ENCODE measurements around the gene HLCS. TPM values are rescaled to one million over a fixed set of nuclear protein-coding genes. Genes with fewer than 3 reads are reported as not detected.

Gene HLCS
- total RNA-seq, 8 experiments from 2014 or later, result 8.7 to 19.0 (median 18.1) TPM

- 64 to 96% (median 86%) methylated on average over 4 to 13 of the region's 18 CpGs; no CpG with 5 or more reads in 4 of the 10 experiments for WGBS, 10 experiments
- peaks cover 4 to 8% of the 10 kb centered on the region in 2 donors for H3K4me1 ChIP-seq (replicated peaks in 1 of 2)
- in situ Hi-C loops (cut with MboI; ENCODE audit: low pct_unique_long_range_greater_than_20kb in 2 of 9, low sequenced_read_pairs in 9 of 9, unreplicated experiment in 9 of 9), result loop anchor here in 4 of 9 experiments (25.0 kb wide), 4 partner anchors 102 to 427 kb away; partner anchors contain the start of gene CLDN14 (in 1 of the 4)
- ATAC-seq (replicated peaks in 6 of 8), result no peak
- H3K27ac ChIP-seq, result no peak overlapping the region
- no peak overlapping the region for H3K4me3 ChIP-seq
Observed at GRCh38 chr21:36914244-36915013, 52.0 kb downstream of the HLCS start.

GRCh38 chr21:36913247-36914169 lies 53.0 kb downstream of the HLCS start:
- WGBS, 10 experiments, result 83 to 100% (median 99%) methylated on average over 1 to 5 of the region's 8 CpGs; no CpG with 5 or more reads in 4 of the 10 experiments
- no peak for ATAC-seq (replicated peaks in 6 of 8)
- in situ Hi-C loops (cut with MboI; ENCODE audit: low pct_unique_long_range_greater_than_20kb in 2 of 9, low sequenced_read_pairs in 9 of 9, unreplicated experiment in 9 of 9), result loop anchor here in 4 of 9 experiments (25.0 kb wide), 4 partner anchors 101 to 426 kb away; partner anchors contain the start of gene CLDN14 (in 1 of the 4)
- Histone ChIP-seq H3K4me1 (replicated peaks in 1 of 2) (peaks cover 4 to 6% of the 10 kb centered on the region in 2 donors), H3K27ac (no peak overlapping the region), H3K4me3 (no peak overlapping the region)

GRCh38 chr21:36910581-36911307 lies 55.7 kb downstream of the HLCS start:
- in situ Hi-C loops (cut with MboI; ENCODE audit: low pct_unique_long_range_greater_than_20kb in 2 of 9, low sequenced_read_pairs in 9 of 9, unreplicated experiment in 9 of 9), result loop anchor here in 4 of 9 experiments (25.0 kb wide), 4 partner anchors 98 to 423 kb away; partner anchors contain the start of gene CLDN14 (in 1 of the 4)
- no peaks in the 10 kb centered on the region for H3K4me1 ChIP-seq (replicated peaks in 1 of 2)
- WGBS, 10 experiments, result 76 to 100% (median 95%) methylated on average over 1 to 11 of the region's 17 CpGs; no CpG with 5 or more reads in 3 of the 10 experiments
- no peak overlapping the region for H3K4me3 ChIP-seq
- no peak for ATAC-seq (replicated peaks in 6 of 8)
- no peak overlapping the region for H3K27ac ChIP-seq

GRCh38 chr21:36909901-36910561 lies 56.4 kb downstream of the HLCS start:
- in situ Hi-C loops (cut with MboI; ENCODE audit: low pct_unique_long_range_greater_than_20kb in 2 of 9, low sequenced_read_pairs in 9 of 9, unreplicated experiment in 9 of 9), result loop anchor here in 4 of 9 experiments (25.0 kb wide), 4 partner anchors 98 to 423 kb away; partner anchors contain the start of gene CLDN14 (in 1 of the 4)
- Histone ChIP-seq H3K4me3 (no peak overlapping the region), H3K4me1 (replicated peaks in 1 of 2) (no peaks in the 10 kb centered on the region), H3K27ac (no peak overlapping the region)
- WGBS, 10 experiments, result 7 to 100% (median 94%) methylated on average over 1 to 11 of the region's 16 CpGs; no CpG with 5 or more reads in 1 of the 10 experiments
- ATAC-seq (replicated peaks in 6 of 8), result peak in 5 of 8 experiments; percentile 29 to 98 (median 87)

GRCh38 chr21:36909423-36909822 lies 57.0 kb downstream of the HLCS start:
- Histone ChIP-seq H3K27ac (no peak overlapping the region), H3K4me3 (no peak overlapping the region), H3K4me1 (replicated peaks in 1 of 2) (no peaks in the 10 kb centered on the region)
- 70 to 100% (median 83%) methylated on average over 1 to 4 of the region's 5 CpGs; no CpG with 5 or more reads in 2 of the 10 experiments for WGBS, 10 experiments
- in situ Hi-C loops (cut with MboI; ENCODE audit: low pct_unique_long_range_greater_than_20kb in 2 of 9, low sequenced_read_pairs in 9 of 9, unreplicated experiment in 9 of 9), result loop anchor here in 4 of 9 experiments (25.0 kb wide), 4 partner anchors 97 to 422 kb away; partner anchors contain the start of gene CLDN14 (in 1 of the 4)
- ATAC-seq (replicated peaks in 6 of 8), result peak in 2 of 8 experiments; percentile 21 to 46

GRCh38 chr21:36908260-36908908 lies 58.1 kb downstream of the HLCS start:
- no peaks in the 10 kb centered on the region for H3K4me1 ChIP-seq (replicated peaks in 1 of 2)
- ATAC-seq (replicated peaks in 6 of 8), result no peak
- WGBS, 10 experiments, result 60 to 100% (median 100%) methylated on average over 1 to 3 of the region's 3 CpGs; no CpG with 5 or more reads in 1 of the 10 experiments
- in situ Hi-C loops (cut with MboI; ENCODE audit: low pct_unique_long_range_greater_than_20kb in 2 of 9, low sequenced_read_pairs in 9 of 9, unreplicated experiment in 9 of 9), result loop anchor here in 4 of 9 experiments (25.0 kb wide), 4 partner anchors 96 to 421 kb away; partner anchors contain the start of gene CLDN14 (in 1 of the 4)
- H3K4me3 ChIP-seq, result no peak overlapping the region
- H3K27ac ChIP-seq, result no peak overlapping the region

GRCh38 chr21:36904093-36904666 lies 62.3 kb downstream of the HLCS start:
- 67 to 100% (median 88%) methylated on average over 1 to 3 of the region's 3 CpGs for WGBS, 10 experiments
- no peak for ATAC-seq (replicated peaks in 6 of 8)
- H3K4me1 ChIP-seq (replicated peaks in 1 of 2), result peaks cover 0 to 3% of the 10 kb centered on the region in 2 donors
- no peak overlapping the region for H3K4me3 ChIP-seq
- in situ Hi-C loops (cut with MboI; ENCODE audit: low pct_unique_long_range_greater_than_20kb in 2 of 9, low sequenced_read_pairs in 9 of 9, unreplicated experiment in 9 of 9), result loop anchor here in 4 of 9 experiments (25.0 kb wide), 4 partner anchors 92 to 417 kb away; partner anchors contain the start of gene CLDN14 (in 1 of the 4)
- no peak overlapping the region for H3K27ac ChIP-seq

- ATAC-seq (replicated peaks in 6 of 8), result no peak
- no peak overlapping the region for H3K4me3 ChIP-seq
- H3K4me1 ChIP-seq (replicated peaks in 1 of 2), result peaks cover 0 to 3% of the 10 kb centered on the region in 2 donors
- in situ Hi-C loops (cut with MboI; ENCODE audit: low pct_unique_long_range_greater_than_20kb in 2 of 9, low sequenced_read_pairs in 9 of 9, unreplicated experiment in 9 of 9), result loop anchor here in 4 of 9 experiments (25.0 kb wide), 4 partner anchors 90 to 415 kb away; partner anchors contain the start of gene CLDN14 (in 1 of the 4)
- H3K27ac ChIP-seq, result no peak overlapping the region
- WGBS, 10 experiments, result 67 to 100% (median 84%) methylated on average over 2 to 5 of the region's 5 CpGs
Observed at GRCh38 chr21:36902793-36903192, 63.7 kb downstream of the HLCS start.

- 52 to 100% (median 85%) methylated on average over 1 to 6 of the region's 8 CpGs; no CpG with 5 or more reads in 2 of the 10 experiments for WGBS, 10 experiments
- peaks cover 0 to 3% of the 10 kb centered on the region in 2 donors for H3K4me1 ChIP-seq (replicated peaks in 1 of 2)
- in situ Hi-C loops (cut with MboI; ENCODE audit: low pct_unique_long_range_greater_than_20kb in 2 of 9, low sequenced_read_pairs in 9 of 9, unreplicated experiment in 9 of 9), result loop anchor here in 4 of 9 experiments (25.0 kb wide), 4 partner anchors 90 to 415 kb away; partner anchors contain the start of gene CLDN14 (in 1 of the 4)
- ATAC-seq (replicated peaks in 6 of 8), result no peak
- H3K4me3 ChIP-seq, result no peak overlapping the region
- no peak overlapping the region for H3K27ac ChIP-seq
Observed at GRCh38 chr21:36902331-36902730, 64.1 kb downstream of the HLCS start.

GRCh38 chr21:36901575-36901974 lies 64.9 kb downstream of the HLCS start:
- no peak overlapping the region for H3K4me3 ChIP-seq
- H3K27ac ChIP-seq, result no peak overlapping the region
- H3K4me1 ChIP-seq (replicated peaks in 1 of 2), result peaks cover 0 to 3% of the 10 kb centered on the region in 2 donors
- no peak for ATAC-seq (replicated peaks in 6 of 8)
- in situ Hi-C loops (cut with MboI; ENCODE audit: low pct_unique_long_range_greater_than_20kb in 2 of 9, low sequenced_read_pairs in 9 of 9, unreplicated experiment in 9 of 9), result loop anchor here in 4 of 9 experiments (25.0 kb wide), 4 partner anchors 89 to 414 kb away; partner anchors contain the start of gene CLDN14 (in 1 of the 4)
- 71 to 100% (median 100%) methylated on average over 1 to 3 of the region's 6 CpGs; no CpG with 5 or more reads in 3 of the 10 experiments for WGBS, 10 experiments
